Stimulated activated CD4-positive, alpha-beta T cell treated with anti-CD3 and anti-CD28 coated beads, Interleukin-12 subunit alpha, Interleukin-12 subunit beta, amount 100 ng/mL, for 48 hours (primary cell): ENCODE results near the gene GPR52.
"Not testable (repeated sequence)": the region's sequence is repeated elsewhere in the genome, so short reads cannot be mapped to it uniquely, and the experiment has no call there.

ENCODE experiments used
- DNase-seq, 3 donors: peaks; one replicate each; pipeline ENCODE4 v3.0.0-alpha.2; 2020; ENCODE audit warnings: low read depth in 2 of 3, low spot score in 1 of 3

GPR52 gene, protein sequence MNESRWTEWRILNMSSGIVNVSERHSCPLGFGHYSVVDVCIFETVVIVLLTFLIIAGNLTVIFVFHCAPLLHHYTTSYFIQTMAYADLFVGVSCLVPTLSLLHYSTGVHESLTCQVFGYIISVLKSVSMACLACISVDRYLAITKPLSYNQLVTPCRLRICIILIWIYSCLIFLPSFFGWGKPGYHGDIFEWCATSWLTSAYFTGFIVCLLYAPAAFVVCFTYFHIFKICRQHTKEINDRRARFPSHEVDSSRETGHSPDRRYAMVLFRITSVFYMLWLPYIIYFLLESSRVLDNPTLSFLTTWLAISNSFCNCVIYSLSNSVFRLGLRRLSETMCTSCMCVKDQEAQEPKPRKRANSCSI

DNA sequence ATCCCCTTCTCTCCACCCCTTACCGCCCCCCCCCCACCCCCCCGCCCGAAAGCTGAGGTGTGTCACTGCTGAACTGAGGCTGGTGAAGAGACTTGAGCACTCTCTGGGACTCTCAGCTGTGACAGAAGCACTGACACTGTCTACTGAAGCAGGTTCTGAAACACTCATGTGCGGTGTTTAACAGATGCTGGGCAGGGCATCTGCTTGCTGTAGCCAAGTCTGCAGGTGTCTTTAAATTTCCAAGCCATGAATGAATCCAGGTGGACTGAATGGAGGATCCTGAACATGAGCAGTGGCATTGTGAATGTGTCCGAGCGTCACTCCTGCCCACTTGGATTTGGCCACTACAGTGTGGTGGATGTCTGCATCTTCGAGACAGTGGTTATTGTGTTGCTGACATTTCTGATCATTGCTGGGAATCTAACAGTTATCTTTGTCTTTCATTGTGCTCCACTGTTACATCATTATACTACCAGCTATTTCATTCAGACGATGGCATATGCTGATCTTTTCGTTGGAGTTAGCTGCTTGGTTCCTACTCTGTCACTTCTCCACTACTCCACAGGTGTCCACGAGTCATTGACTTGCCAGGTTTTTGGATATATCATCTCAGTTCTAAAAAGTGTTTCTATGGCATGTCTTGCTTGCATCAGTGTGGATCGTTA, at the start of gene GPR52:
GPR52 (plus strand) TSS at position 99 of the 665 bp plus-strand sequence; CDS start at position 247, 148 bp downstream.
- DNase-seq, result no peak

DNA sequence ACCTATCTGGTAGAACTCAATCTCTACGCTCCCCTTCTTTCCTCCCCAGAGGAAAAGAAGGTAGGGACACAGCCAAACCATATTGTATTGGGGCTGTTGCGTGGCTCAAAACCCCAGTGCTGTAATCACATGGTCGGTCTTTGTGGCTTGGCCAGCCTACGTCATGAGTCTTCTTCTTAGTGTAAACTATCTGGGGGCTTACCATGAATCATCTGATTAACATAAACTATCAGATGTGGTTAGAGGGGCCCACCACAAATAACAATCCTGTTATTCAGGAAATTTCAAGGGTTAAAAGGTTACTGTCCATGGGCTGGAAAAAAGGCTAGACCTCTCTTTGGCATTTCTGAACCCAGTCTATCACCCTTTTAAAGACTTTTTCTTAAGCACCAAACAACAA, 49.5 kb upstream of the GPR52 start:
- DNase-seq, result no peak

DNA sequence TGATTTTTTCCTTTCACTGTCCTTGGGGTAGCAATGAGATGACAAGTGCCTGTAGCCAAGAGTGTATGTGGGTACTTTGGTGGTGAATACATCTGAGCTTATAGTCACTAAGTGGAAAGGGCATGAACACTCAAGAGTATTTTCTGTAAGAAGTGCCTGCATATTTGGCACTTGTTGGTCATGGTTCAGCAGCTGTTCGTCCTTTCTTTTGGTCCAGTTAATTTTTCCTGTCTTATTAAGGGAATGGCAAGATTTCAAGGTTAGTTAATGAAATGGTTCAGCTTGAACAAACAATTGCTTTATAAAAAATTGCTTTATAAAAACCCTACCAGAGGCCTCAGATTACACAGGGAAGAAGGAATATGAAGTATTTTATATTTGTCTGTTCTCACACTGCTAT, 48.6 kb upstream of the GPR52 start:
- DNase-seq, result no peak

DNA sequence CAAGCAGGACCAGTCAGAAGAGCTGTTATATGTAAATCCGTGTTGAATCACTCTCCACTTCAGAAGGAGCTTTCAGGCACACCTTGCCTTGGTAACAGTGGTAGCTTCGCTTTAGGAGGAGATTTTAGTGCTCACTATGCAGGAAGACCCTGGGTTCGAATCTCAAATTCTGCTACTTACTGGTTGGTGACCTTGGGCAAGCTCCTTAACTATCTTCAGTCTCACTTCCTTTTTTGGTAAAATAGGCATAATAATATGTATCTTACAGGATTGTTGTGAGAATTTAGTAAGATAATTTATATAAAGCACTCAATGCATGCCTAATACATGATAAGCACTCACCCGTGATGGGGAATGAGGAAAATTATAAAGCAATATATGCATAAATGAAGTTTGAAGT, 46.7 kb upstream of the GPR52 start:
- no peak for DNase-seq

DNA sequence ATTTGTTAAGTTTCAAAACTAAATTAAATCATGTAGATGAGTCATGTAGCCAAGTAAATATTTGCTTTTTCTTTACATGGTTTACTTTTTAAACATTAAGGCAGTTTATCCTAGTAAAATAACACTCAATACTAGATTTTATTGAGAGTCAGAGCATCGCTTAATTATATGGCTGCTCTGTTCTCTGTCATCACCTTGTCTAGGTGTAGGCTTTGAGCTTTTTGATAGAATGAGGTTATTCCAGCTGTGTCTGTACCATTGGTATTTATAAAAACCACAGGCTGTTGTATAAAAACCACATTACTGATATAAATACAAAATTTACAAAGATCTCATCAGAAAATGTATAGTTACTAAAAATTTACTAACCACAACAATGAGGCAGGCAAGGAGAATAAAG, 42.5 kb upstream of the GPR52 start:
- DNase-seq, result no peak

DNA sequence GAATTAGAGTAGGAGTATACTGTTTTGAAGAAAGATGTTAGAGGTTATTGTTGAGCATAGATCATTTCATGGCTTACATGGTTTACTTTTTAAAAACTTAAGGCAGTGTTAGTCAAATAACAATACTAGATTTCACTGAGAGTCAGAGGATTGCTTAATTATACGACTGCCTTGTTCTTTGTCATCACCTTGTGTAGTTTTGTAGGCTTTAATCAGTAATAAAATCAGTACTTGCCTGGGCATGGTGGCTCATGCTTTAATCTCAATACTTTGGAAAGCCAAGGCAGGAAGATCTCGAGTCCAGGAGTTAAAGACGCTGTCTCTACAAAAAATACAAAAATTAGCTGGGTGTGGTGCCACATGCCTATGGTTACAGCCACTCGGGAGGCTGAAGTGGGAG, 41.3 kb upstream of the GPR52 start:
- no peak for DNase-seq

DNA sequence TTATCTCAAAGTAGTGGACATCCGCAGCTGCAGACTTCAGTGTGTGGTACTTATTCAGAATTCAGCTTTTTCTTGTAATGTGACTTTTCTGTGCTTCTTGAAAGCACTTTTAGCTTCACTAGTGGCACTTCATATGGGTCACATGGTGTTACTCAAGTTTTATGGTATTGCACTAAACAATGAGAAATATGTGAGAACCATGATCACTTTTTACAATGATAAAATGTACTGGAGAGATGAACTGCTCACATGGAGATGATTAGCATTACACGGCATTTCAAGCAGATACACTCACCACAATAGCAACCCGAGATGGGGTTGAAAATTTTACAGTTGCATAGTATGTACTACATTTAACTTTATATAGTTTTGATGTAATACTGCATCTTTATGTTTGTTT, 40.1 kb upstream of the GPR52 start:
- no peak for DNase-seq

DNA sequence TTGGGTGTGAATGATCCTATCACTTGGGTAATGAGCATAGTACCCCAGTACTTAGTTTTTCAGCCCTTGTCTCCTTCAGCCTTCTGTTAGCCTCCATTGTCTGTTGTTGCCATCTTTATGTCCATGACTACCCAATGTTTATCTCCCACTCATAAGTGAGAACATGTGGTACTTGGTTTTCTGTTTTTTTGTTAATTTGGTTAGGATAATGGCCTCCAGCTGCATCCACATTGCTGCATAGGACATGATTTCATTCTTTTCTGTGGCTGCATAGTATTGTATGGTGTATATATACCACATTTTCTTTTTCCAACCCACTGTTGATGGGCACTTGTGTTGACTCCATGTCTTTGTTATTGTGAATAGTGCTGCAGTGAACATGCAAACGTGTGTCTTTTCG, 39.6 kb upstream of the GPR52 start:
- DNase-seq, result no peak

DNA sequence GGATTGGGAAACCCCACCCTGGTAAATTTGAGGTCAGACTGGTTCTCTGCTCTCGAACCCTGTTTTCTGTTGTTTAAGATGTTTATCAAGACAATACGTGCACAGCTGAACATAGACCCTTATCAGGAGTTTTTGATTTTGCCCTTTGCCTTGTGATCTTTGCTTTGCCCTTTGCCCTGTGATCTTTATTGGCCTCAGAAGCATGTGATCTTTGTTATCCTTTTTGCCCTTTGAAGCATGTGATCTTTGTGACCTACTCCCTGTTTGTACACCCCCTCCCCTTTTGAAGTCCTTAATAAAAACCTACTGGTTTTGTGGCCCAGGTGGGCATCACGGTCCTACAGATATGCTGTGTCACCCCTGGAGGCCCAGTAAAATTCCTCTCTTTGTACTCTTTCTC, 38.0 kb upstream of the GPR52 start:
- not testable (repeated sequence) for DNase-seq

DNA sequence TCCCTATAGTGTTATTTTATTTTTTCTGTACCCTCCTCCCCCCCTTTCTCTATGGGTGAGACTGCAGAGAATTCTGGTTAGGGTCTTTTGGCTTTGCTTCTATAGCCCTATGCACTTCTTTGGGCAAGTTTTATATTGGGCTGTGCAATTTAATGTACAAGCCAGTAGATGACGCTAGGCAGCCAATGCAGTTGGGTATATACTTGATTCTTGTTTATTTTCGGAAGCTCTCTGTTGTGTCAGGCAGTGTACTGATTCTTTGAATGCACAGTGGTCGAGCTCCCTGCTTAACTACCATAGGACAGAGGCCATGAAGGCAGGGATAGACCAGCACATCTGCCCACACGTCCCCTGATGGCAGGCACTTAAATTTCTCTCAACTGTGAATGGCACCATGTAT, 34.1 kb upstream of the GPR52 start:
- DNase-seq, result no peak

DNA sequence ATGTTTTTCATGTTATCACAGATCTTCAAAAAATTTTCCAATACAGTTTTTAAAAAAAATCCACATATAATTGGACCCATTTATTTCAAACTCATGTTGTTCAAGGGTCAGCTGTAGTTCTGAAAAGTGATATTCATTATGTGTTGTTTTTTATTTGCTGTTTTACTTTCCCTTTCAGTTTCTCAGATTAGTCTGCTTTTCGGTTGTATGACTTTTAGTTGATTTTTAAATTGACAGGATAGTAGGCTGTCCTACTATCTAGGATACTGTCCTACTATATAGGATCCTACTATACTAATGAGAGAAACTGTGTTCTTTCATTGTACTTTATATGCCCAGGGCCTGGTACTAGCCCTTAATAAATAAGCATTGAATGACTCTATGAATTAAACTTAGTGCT, 33.6 kb upstream of the GPR52 start:
- no peak for DNase-seq

DNA sequence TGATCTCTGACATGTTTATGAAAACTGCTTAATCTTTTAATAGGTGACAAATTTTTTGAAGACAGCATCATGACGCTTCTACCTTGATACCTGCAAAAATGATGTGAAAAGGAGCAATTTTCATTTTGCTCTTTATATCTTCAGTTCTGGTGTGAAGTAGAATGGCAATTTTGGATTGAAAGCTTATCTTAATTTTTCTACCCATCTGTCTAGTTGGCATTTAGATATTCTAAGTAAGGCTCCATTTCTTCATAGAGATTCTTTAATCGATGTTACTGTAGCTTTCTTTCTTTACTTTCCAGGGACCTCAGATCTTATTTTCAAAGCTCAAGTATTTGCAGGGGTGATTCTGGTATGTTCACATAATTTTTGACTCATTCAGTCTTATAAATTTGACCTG, 32.3 kb upstream of the GPR52 start:
- DNase-seq, result no peak

DNA sequence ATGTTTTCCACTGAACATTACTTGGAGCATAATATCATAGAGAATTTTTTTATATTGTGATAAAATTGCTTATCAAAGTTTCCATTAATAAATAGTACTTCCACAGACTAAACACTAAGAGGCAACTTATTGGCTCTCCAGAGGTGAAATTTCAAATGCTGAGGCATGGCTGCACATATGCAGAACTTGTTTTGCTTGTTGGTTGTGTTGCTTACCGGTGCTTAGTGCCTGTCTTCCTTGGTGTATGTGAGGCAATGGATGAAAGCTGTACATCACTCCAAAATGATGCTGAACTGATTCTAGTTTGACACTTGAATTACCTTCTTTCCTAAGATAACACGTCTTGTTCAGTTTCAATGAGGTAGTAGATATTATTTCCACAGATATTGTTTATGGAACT, 29.8 kb upstream of the GPR52 start:
- DNase-seq, result no peak

DNA sequence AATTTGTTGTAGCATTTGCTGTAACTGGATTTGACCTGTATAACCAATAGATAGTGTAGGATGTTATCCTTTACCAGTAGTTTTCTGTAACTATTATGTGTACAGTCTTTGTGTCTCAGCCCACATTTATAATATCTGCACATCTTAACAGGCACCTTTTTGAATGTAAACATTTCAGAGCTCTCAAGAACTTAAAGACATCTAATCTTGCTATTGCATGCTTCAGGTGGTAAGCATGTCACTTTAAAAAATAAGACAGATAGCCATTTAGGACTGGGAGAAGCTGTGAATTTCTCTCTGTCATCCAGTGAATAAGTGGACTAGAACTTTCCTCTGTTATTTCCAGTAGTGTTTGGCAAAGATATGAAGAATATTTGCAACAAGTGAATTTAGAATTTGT, 22.6 kb upstream of the GPR52 start:
- DNase-seq, result no peak

DNA sequence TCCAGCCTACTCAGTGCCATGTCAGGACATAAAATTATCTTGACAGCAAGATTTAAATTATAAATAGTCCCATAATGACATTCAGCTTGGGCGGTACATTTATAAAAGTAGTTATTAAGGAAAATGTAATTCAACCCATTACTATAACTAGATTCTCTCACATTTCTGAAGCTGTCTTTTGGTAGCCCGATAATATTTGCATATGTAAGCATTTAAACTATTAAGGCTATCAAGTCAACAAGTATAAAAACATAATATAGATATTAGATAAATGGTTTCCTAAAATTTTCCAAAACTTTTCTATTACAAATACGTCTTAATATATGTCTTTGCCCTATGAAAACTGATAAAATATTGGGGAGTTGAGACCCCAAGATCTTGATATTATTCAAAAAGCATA, 21.6 kb upstream of the GPR52 start:
- DNase-seq, result no peak

DNA sequence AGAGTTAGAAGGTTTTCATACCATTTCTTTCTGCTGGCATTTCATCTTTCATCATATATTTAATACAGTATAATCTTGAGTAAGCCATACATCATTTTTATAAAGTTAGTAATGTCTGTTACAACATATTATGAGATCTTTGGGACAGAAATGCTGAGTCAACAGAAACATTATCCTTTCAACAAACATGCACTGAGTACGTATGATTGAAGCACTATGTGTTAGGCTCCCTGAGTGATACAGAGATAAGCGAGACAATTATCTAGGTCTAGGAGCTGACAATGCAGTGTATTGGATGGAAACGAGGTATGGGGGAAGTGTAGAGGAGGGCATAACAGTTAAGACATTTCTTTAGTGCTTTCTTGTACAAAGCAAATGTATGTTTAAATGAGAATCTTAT, 19.7 kb upstream of the GPR52 start:
- DNase-seq, result no peak

DNA sequence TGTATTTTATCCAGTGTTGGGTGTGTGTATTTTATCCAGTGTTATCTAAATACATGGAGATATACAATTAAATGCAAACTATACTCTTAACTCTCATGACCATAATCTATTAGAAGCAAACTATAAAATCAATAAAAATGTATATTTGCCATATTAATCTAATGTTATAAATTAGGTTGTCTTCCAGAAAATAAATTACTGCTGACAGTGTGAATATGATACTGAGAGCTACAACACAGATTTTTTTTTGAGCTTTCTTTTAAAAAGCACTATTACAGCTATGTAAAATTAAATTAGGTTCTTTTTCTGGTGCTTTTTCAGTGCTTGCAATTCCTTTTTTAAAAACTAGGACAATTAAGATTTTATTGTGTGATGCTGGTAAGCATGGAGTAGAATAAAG, 19.0 kb upstream of the GPR52 start:
- no peak for DNase-seq

DNA sequence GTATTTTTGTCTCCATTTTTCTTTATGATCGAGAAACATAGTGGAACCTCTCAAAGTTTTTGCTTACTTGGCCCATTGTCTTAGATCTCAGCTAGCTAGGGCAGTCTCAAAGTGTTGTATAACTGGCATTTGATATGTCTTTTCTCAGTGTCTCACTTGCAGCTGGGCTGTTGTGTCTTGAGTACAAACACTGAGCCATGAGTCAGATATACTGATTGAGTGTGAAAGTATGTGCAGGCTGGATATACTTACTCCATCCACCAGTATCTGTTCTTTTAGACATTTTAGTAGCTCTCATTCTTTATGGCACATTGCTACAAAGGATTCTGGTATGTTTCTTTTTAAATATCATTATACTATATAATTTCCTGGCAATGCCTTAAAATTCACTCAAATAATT, 14.3 kb upstream of the GPR52 start:
- DNase-seq, result no peak

DNA sequence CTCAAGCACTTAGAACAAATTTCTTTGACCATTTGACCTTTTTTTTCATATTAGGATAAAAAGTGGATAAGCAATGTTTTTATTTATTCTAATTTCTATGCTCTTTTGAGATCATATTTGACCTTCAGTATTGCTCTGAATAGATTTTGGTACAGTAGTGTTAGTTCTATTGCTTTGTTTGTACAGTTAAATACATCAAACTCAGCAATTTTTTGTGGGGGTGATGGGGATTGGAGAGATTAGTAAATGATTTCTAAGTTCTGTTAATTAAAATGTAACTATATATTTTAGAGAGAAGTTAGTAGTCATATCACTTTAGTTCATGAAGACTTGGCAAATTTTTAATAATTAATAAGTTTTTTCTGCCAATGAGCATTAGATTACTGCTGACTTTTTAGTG, 2.4 kb upstream of the GPR52 start:
- DNase-seq, result no peak

DNA sequence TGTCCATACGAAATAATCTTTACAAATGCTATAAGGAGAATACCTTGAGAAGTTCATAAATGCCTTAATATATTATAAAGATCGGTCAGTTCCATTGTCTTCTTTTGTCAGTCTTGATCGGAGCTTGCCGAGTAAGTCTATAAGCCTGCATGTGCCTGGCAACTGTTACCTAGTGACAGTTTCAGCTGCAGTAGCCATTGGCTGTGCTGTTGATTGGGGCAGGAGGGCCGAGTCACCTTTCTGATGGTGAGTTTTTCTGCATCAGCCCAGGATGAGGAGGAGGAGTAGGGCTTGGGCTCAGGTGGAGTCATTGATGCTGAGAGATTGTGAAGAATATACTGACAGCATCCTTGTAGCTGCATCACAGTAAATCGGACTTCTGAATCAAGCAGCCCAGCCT, 1.9 kb upstream of the GPR52 start:
- DNase-seq, result no peak

DNA sequence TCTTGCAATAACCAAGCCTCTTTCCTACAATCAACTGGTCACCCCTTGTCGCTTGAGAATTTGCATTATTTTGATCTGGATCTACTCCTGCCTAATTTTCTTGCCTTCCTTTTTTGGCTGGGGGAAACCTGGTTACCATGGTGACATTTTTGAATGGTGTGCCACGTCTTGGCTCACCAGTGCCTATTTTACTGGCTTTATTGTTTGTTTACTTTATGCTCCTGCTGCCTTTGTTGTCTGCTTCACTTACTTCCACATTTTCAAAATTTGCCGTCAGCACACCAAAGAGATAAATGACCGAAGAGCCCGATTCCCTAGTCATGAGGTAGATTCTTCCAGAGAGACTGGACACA, 743 bp downstream of the GPR52 start:
- no peak for DNase-seq

DNA sequence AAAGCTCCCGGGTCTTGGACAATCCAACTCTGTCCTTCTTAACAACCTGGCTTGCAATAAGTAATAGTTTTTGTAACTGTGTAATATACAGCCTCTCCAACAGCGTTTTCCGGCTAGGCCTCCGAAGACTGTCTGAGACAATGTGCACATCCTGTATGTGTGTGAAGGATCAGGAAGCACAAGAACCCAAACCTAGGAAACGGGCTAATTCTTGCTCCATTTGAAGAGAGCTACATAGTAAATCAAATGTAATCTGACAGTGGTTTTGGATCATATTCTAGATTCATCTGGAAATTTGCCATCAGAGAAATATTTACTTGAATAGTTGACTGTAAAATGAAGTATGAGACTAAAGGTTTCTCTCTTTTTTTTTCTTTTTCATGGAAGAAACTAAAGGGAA, 1.2 kb downstream of the GPR52 start:
- no peak for DNase-seq

DNA sequence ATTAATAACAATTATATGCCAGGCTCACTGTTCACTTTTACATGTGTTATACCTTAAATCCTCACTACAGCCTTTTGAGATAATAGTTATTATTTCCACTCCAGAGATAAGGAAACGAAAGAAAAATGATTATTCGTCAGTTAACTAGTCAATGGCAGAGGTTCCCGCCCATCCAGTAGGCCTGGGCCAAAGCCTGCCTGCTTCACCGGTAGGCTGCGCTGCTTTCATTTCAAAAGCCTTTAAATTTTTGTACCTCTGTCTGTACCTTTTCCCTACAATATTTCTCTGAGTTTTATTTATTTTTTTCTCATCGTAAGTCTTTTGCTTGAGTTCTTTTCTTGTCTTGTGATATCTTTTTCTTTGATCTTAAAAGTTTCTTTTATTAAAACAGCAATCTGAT, 3.6 kb downstream of the GPR52 start:
- DNase-seq, result no peak
